SIG-M5 treated with dmso at 0.1 percent for 504 hours (cell line): ENCODE measurements around the gene GRAMD1B.

Source experiments
- DNase-seq: peaks from one replicate; lab custom pipeline; 2025; ENCODE audit not compliant: unreplicated experiment; lab: John Stamatoyannopoulos, UW

The GRAMD1B gene

GRCh38 chr11:123474994-123475393 lies 44.9 kb downstream of the GRAMD1B start:
- DNase-seq = no peak

GRCh38 chr11:123475469-123475868 lies 45.4 kb downstream of the GRAMD1B start:
- DNase-seq = no peak

- DNase-seq = no peak
Measured at GRCh38 chr11:123477205-123477907, 47.3 kb downstream of the GRAMD1B start.

GRCh38 chr11:123478352-123478987 lies 48.4 kb downstream of the GRAMD1B start:
- DNase-seq = peak; percentile 87

- DNase-seq = peak; percentile 83
Measured at GRCh38 chr11:123479048-123479837, 49.2 kb downstream of the GRAMD1B start.

GRCh38 chr11:123480290-123480815 lies 50.3 kb downstream of the GRAMD1B start:
- DNase-seq = peak; percentile 92

- DNase-seq = no peak
Measured at GRCh38 chr11:123480882-123481281, 50.8 kb downstream of the GRAMD1B start.

GRCh38 chr11:123481640-123482039 lies 51.6 kb downstream of the GRAMD1B start:
- peak; percentile 15 for DNase-seq

- DNase-seq = no peak
Measured at GRCh38 chr11:123482218-123482617, 52.1 kb downstream of the GRAMD1B start.

GRCh38 chr11:123483058-123483457 lies 53.0 kb downstream of the GRAMD1B start:
- no peak for DNase-seq

- no peak for DNase-seq
Measured at GRCh38 chr11:123483466-123483865, 53.4 kb downstream of the GRAMD1B start.

- DNase-seq = peak; percentile 61
Measured at GRCh38 chr11:123484448-123484847, 54.4 kb downstream of the GRAMD1B start.

- no peak for DNase-seq
Measured at GRCh38 chr11:123487157-123487744, 57.2 kb downstream of the GRAMD1B start.

GRCh38 chr11:123490527-123490926 lies 60.5 kb downstream of the GRAMD1B start:
- DNase-seq = no peak

- no peak for DNase-seq
Measured at GRCh38 chr11:123491241-123491640, 61.2 kb downstream of the GRAMD1B start.

GRCh38 chr11:123493349-123494063 lies 63.4 kb downstream of the GRAMD1B start:
- no peak for DNase-seq

GRCh38 chr11:123494195-123495050 lies 64.4 kb downstream of the GRAMD1B start:
- DNase-seq = no peak

GRCh38 chr11:123504401-123504800 lies 74.3 kb downstream of the GRAMD1B start:
- DNase-seq = no peak

GRCh38 chr11:123505546-123506299 lies 75.7 kb downstream of the GRAMD1B start:
- DNase-seq = no peak
